Measurements from ENCODE around the gene CHST10. TPM values are rescaled to one million over a fixed set of nuclear protein-coding genes. Genes with fewer than 3 reads are reported as not detected.

Gene CHST10
- total RNA-seq, 1 experiment from 2014 or later = 29.7 TPM

DNA sequence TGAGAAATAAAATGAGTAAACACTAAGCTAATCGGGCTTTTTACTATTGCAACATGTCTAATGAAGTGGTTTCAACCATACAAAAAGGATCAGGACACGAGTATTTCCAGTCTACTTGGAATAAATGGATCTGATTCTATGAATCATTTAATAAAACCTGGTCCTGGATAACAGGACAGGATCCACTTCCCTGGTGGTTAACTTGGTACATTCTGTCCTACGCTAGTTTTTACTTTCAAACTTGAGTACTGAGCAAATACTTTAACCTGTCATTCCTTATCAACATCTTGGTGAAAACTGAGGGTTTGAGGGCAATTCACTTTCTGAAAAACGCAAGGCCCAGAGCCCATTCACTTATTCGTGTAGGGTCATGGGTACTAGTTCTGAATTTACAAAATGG, 33.5 kb downstream of the CHST10 start:
- no peak for DNase-seq
- no peak overlapping the region for H4K8ac ChIP-seq (replicated peaks; ENCODE audit: insufficient read length, low read depth, low read length)
- H2BK20ac ChIP-seq (ENCODE audit: low read depth, low read length, poor library complexity, severe bottlenecking) = no peak overlapping the region
- no peak overlapping the region for H2AK5ac ChIP-seq (ENCODE audit: insufficient read length, low read length)
- H3K4me1 Mint-ChIP-seq = peaks cover 11 to 13% of the 10 kb centered on the region in 2 experiments
- no peak overlapping the region for H3K56ac ChIP-seq (ENCODE audit: insufficient read length, low read depth, low read length)
- no peak overlapping the region for H3T11ph ChIP-seq (ENCODE audit: low read length)
- no peak overlapping the region for H4K5ac ChIP-seq (ENCODE audit: insufficient read length, low read depth, low read length)
- TF ChIP-seq, protein P1, sequence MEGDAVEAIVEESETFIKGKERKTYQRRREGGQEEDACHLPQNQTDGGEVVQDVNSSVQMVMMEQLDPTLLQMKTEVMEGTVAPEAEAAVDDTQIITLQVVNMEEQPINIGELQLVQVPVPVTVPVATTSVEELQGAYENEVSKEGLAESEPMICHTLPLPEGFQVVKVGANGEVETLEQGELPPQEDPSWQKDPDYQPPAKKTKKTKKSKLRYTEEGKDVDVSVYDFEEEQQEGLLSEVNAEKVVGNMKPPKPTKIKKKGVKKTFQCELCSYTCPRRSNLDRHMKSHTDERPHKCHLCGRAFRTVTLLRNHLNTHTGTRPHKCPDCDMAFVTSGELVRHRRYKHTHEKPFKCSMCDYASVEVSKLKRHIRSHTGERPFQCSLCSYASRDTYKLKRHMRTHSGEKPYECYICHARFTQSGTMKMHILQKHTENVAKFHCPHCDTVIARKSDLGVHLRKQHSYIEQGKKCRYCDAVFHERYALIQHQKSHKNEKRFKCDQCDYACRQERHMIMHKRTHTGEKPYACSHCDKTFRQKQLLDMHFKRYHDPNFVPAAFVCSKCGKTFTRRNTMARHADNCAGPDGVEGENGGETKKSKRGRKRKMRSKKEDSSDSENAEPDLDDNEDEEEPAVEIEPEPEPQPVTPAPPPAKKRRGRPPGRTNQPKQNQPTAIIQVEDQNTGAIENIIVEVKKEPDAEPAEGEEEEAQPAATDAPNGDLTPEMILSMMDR (conservative IDR thresholded peaks at IDR 0.05) = no peak
- H3K23ac ChIP-seq (ENCODE audit: insufficient read length, low read depth, low read length) = no peak overlapping the region
- no CpG with 5 or more reads among the region's 5 CpGs for WGBS (ENCODE audit: extremely low coverage, insufficient read length, low lambda C conversion rate)
- no peak overlapping the region for H2AFZ ChIP-seq (ENCODE audit: low read length)
- H3K23me2 ChIP-seq (ENCODE audit: insufficient read length, low read depth, low read length, poor library complexity, severe bottlenecking) = no peaks in the 10 kb centered on the region
- H3K27ac ChIP-seq (ENCODE audit: insufficient read length, low read depth, low read length) = no peak overlapping the region
- H3K4me2 ChIP-seq (ENCODE audit: insufficient read depth, insufficient read length, low read length) = no peak overlapping the region
- H3K4ac ChIP-seq (ENCODE audit: low read depth, low read length) = no peak overlapping the region
- H3K9me3 ChIP-seq (ENCODE audit: control insufficient read depth, low read depth, low read length) = no peaks in the 10 kb centered on the region
- H3K4me3 Mint-ChIP-seq = no peak overlapping the region
- peaks cover 0 to 2% (median 0%) of the 10 kb centered on the region in 3 experiments; a peak in 2 of 7 replicates for H3K36me3 Mint-ChIP-seq (ENCODE audit: insufficient read depth in 1 of 3, low read depth in 3 of 3)
- no peak overlapping the region for H3K9ac ChIP-seq (ENCODE audit: extremely low read depth, insufficient read length, low read length)
- no peaks in the 10 kb centered on the region for H4K20me1 ChIP-seq (ENCODE audit: control insufficient read depth, insufficient read depth, insufficient read length)
- no peaks in the 10 kb centered on the region for H3K4me1 ChIP-seq (ENCODE audit: insufficient read depth, low read length)
- H3K79me1 ChIP-seq (ENCODE audit: insufficient read depth, low read depth, low read length, poor library complexity, severe bottlenecking) = no peaks in the 10 kb centered on the region
- no peaks in the 10 kb centered on the region for H3K79me2 ChIP-seq (ENCODE audit: insufficient read depth, low read length)
- no peak overlapping the region for H3K27ac Mint-ChIP-seq
- no peak overlapping the region for H2BK5ac ChIP-seq (ENCODE audit: insufficient read length, low read length)
- H3K27me3 ChIP-seq (ENCODE audit: insufficient read depth, low read length) = no peaks in the 10 kb centered on the region
- no peak overlapping the region for H2BK120ac ChIP-seq (ENCODE audit: low read depth, low read length, poor library complexity, severe bottlenecking)
- H4K91ac ChIP-seq (ENCODE audit: insufficient read length, low read depth, low read length) = no peak overlapping the region
- H3K9me3 Mint-ChIP-seq = no peaks in the 10 kb centered on the region; a peak in 1 of 5 replicates
- H3K27me3 Mint-ChIP-seq (ENCODE audit: low read depth) = no peaks in the 10 kb centered on the region; the same call in 1 of the 2 replicates
- no peak overlapping the region for H2BK12ac ChIP-seq (ENCODE audit: insufficient read length, low read depth, low read length)
- no peak overlapping the region for H3K18ac ChIP-seq (ENCODE audit: insufficient read length, low read depth, low read length)
- H3K14ac ChIP-seq (ENCODE audit: insufficient read depth, low read length) = no peak overlapping the region
- H2BK15ac ChIP-seq (ENCODE audit: low read depth, low read length) = no peak overlapping the region
